IMR-90 (cell line): Measurements from ENCODE around the gene PTPN23. TPM values are rescaled to one million over a fixed set of nuclear protein-coding genes. Genes with fewer than 3 reads are reported as not detected.
A peak's percentile ranks its signal among the peaks of the same experiment; 100 is the strongest.

Source experiments
- ATAC-seq: fragments of 200-7000 bp; cut with Tn5 transposase; 2 replicates; pipeline ENCODE4 v1.9.1; 2020; ENCODE audit warnings: low read depth, mild to moderate bottlenecking, moderate library complexity
- BruUV-seq: library from RNA; stranded (reverse); fragments of 400-500 nt; replicated peaks from 2 replicates; lab custom pipeline; 2021; lab: Mats Ljungman, UMichigan
- CTCF ChIA-PET: fragments of 300-600 bp; formaldehyde crosslinking; extraction: SDS; loops from one replicate; lab custom pipeline; 2021; ENCODE audit warnings: antibody characterized with exemption; lab: Yijun Ruan, JAX
- POLR2A ChIA-PET: fragments of 300-600 bp; sonication (Branson Sonifier 250); formaldehyde crosslinking; loops from one replicate; lab custom pipeline; 2022; ENCODE audit warnings: antibody characterized with exemption; ENCODE audit not compliant: unreplicated experiment; lab: Charles Lee
- DNase-seq: peaks from one replicate; pipeline ENCODE4 v3.0.0; 2013
- H2AFZ ChIP-seq: replicated peaks from 2 replicates; pipeline ENCODE3; 2013; ENCODE audit warnings: low read length, mild to moderate bottlenecking; ENCODE audit not compliant: poor library complexity
- H2AK5ac ChIP-seq: 2 replicates; pipeline ENCODE4 v1.6.1; 2013; ENCODE audit warnings: low read depth, low read length, inconsistent platforms
- H2AK9ac ChIP-seq: replicated peaks from 2 replicates; pipeline ENCODE3; 2013; ENCODE audit warnings: mild to moderate bottlenecking, low read depth, low read length, moderate library complexity; ENCODE audit not compliant: poor library complexity
- H2BK120ac ChIP-seq: 2 replicates; pipeline ENCODE4 v1.6.1; 2013; ENCODE audit warnings: low read depth, low read length, inconsistent platforms
- H2BK15ac ChIP-seq: 3 replicates; pipeline ENCODE4 v1.6.1; 2013; ENCODE audit warnings: low read depth, low read length, inconsistent platforms
- H2BK20ac ChIP-seq: 2 replicates; pipeline ENCODE4 v1.6.1; 2013; ENCODE audit warnings: low read depth, mild to moderate bottlenecking, inconsistent platforms, low read length, moderate library complexity
- H2BK5ac ChIP-seq: 2 replicates; pipeline ENCODE4 v1.6.1; 2013; ENCODE audit warnings: mild to moderate bottlenecking, low read depth, low read length, inconsistent platforms; ENCODE audit not compliant: poor library complexity, severe bottlenecking
- H3K14ac ChIP-seq: replicated peaks from 2 replicates; pipeline ENCODE4 v1.6.1; 2013; ENCODE audit warnings: low read depth, low read length, inconsistent platforms
- H3K18ac ChIP-seq: 2 replicates; pipeline ENCODE4 v1.6.1; 2013; ENCODE audit warnings: low read depth, low read length, control low read depth
- H3K23ac ChIP-seq: 2 replicates; pipeline ENCODE4 v1.6.1; 2013; ENCODE audit warnings: low read depth, low read length, inconsistent platforms
- H3K27ac ChIP-seq: 2 replicates; pipeline ENCODE4 v1.5.1; 2013; ENCODE audit warnings: mild to moderate bottlenecking, control low read depth, low read length; ENCODE audit not compliant: insufficient read depth
- H3K27me3 ChIP-seq: 2 replicates; pipeline ENCODE4 v1.6.1; 2013; ENCODE audit warnings: low read length; ENCODE audit not compliant: control insufficient read depth, insufficient read depth
- H3K36me3 ChIP-seq: 2 replicates; pipeline ENCODE4 v1.6.1; 2013; ENCODE audit warnings: low read length, mixed read lengths; ENCODE audit not compliant: control insufficient read depth, insufficient read depth
- H3K4ac ChIP-seq: 2 replicates; pipeline ENCODE4 v1.6.1; 2013; ENCODE audit warnings: low read depth, low read length, inconsistent platforms
- H3K4me1 ChIP-seq: 2 replicates; pipeline ENCODE4 v1.6.1; 2013; ENCODE audit warnings: low read length, mixed read lengths; ENCODE audit not compliant: control insufficient read depth, insufficient read depth
- H3K4me2 ChIP-seq: 2 replicates; pipeline ENCODE4 v1.6.1; 2013; ENCODE audit warnings: low read depth, mild to moderate bottlenecking, control low read depth, low read length, moderate library complexity
- H3K4me3 ChIP-seq: 2 replicates; pipeline ENCODE4 v1.5.1; 2013; ENCODE audit warnings: low read depth, mild to moderate bottlenecking, control low read depth, low read length, moderate library complexity; ENCODE audit not compliant: insufficient read depth
- H3K56ac ChIP-seq: 2 replicates; pipeline ENCODE4 v1.6.1; 2013; ENCODE audit warnings: low read length, inconsistent platforms; ENCODE audit not compliant: insufficient read depth; ENCODE audit errors: extremely low read depth
- H3K79me1 ChIP-seq, 2 experiments: 2 replicates each; pipeline ENCODE4 v1.6.1; 2013; ENCODE audit warnings: low read length in 2 of 2, inconsistent platforms in 1 of 2, low read depth in 1 of 2
- H3K9ac ChIP-seq: 2 replicates; pipeline ENCODE4 v1.6.1; 2013; ENCODE audit warnings: low read depth, low read length, control low read depth
- H3K9me1 ChIP-seq: 2 replicates; pipeline ENCODE4 v1.6.1; 2013; ENCODE audit warnings: low read length, inconsistent platforms; ENCODE audit not compliant: insufficient read depth
- H3K9me3 ChIP-seq: 2 replicates; pipeline ENCODE4 v1.6.1; 2013; ENCODE audit warnings: low read length; ENCODE audit not compliant: control insufficient read depth, insufficient read depth
- H4K20me1 ChIP-seq: 2 replicates; pipeline ENCODE4 v1.6.1; 2013; ENCODE audit warnings: low read length, inconsistent platforms; ENCODE audit not compliant: insufficient read depth
- H4K5ac ChIP-seq: 2 replicates; pipeline ENCODE4 v1.6.1; 2013; ENCODE audit warnings: mild to moderate bottlenecking, low read depth, low read length, control low read depth
- H4K8ac ChIP-seq, 2 experiments: 2 replicates each; pipeline ENCODE4 v1.6.1; 2013; ENCODE audit warnings: low read depth in 2 of 2, low read length in 2 of 2, control low read depth in 1 of 2, inconsistent platforms in 1 of 2
- H4K91ac ChIP-seq: 2 replicates; pipeline ENCODE4 v1.6.1; 2013; ENCODE audit warnings: low read depth, low read length, inconsistent platforms; ENCODE audit not compliant: insufficient read depth
- CHD1 ChIP-seq: IDR thresholded peaks from 2 replicates; pipeline ENCODE4 v1.6.1; 2012; ENCODE audit warnings: low read depth, low read length, improper control_type of control experiment
- ELK1 ChIP-seq: fragments of 150-350 bp; IDR thresholded peaks from 2 replicates; pipeline ENCODE4 v1.6.1; 2016; ENCODE audit warnings: low read depth, mild to moderate bottlenecking, low read length, moderate library complexity, borderline replicate concordance
- MAFK ChIP-seq: IDR thresholded peaks from 2 replicates; pipeline ENCODE4 v1.6.1; 2012; ENCODE audit warnings: low read depth, low read length, improper control_type of control experiment
- MAZ ChIP-seq: IDR thresholded peaks from 2 replicates; pipeline ENCODE4 v1.6.1; 2012; ENCODE audit warnings: low read depth, mild to moderate bottlenecking, low read length, improper control_type of control experiment, moderate library complexity, borderline replicate concordance
- MXI1 ChIP-seq: IDR thresholded peaks from 2 replicates; pipeline ENCODE4 v1.6.1; 2012; ENCODE audit warnings: low read depth, mild to moderate bottlenecking, low read length, moderate library complexity, borderline replicate concordance
- NFE2L2 ChIP-seq: fragments of 150-350 bp; IDR thresholded peaks from 2 replicates; pipeline ENCODE4 v1.6.1; 2016; ENCODE audit warnings: low read depth, mild to moderate bottlenecking, low read length
- POLR2A ChIP-seq: IDR thresholded peaks from 2 replicates; pipeline ENCODE4 v1.6.1; 2012; ENCODE audit warnings: mild to moderate bottlenecking, low read depth, low read length
- RAD21 ChIP-seq: IDR thresholded peaks from 2 replicates; pipeline ENCODE4 v1.6.1; 2012; ENCODE audit warnings: low read length, improper control_type of control experiment
- RCOR1 ChIP-seq: IDR thresholded peaks from 2 replicates; pipeline ENCODE4 v1.6.1; 2012; ENCODE audit warnings: mild to moderate bottlenecking, low read length, improper control_type of control experiment; ENCODE audit not compliant: insufficient replicate concordance
- RFX5 ChIP-seq: IDR thresholded peaks from 2 replicates; pipeline ENCODE4 v1.8.0; 2012; ENCODE audit warnings: low read depth, mild to moderate bottlenecking, low read length, moderate library complexity
- SMC3 ChIP-seq: fragments of 150-350 bp; IDR thresholded peaks from 2 replicates; pipeline ENCODE4 v1.6.1; 2016; ENCODE audit warnings: low read depth, mild to moderate bottlenecking, antibody characterized with exemption, low read length, moderate library complexity
- USF2 ChIP-seq: fragments of 150-350 bp; IDR thresholded peaks from 2 replicates; pipeline ENCODE4 v1.6.1; 2017; ENCODE audit warnings: mild to moderate bottlenecking, antibody characterized with exemption, low read length, low read depth
- WGBS, 2 experiments: methylation state at CpG; one replicate each; pipeline versions ENCODE4 v1.1.5 to v1.1.7; 2013; ENCODE audit warnings: missing lambda C conversion rate in 2 of 2; ENCODE audit not compliant: insufficient read length in 1 of 2; ENCODE audit errors: extremely low coverage in 2 of 2; 5-methylcytosine and 5-hydroxymethylcytosine counted together
- dilution Hi-C: fragments of 300-500 bp; cut with HindIII; formaldehyde crosslinking; loops from one replicate; pipeline ENCODE4 v1.14.3; 2018; ENCODE audit warnings: low sequenced_read_pairs; ENCODE audit not compliant: unreplicated experiment
- in situ Hi-C: fragments of 300-500 bp; cut with MboI; formaldehyde crosslinking; loops from 3 replicates; pipeline ENCODE4 v1.14.3; 2019; ENCODE audit warnings: low sequenced_read_pairs, inconsistent platforms, mixed read lengths
- intact Hi-C: fragments of 100-400 bp; cut with micrococcal nuclease; formaldehyde crosslinking; loops from 2 replicates; pipeline ENCODE4 v1.10.0; 2022
- polyA plus RNA-seq, 3 experiments: library from polyadenylated mRNA; depleted of rRNA; stranded (reverse); fragments of >200 nt; gene quantifications; 2 replicates each; pipeline ENCODE4 v1.2.3, GENCODE V29; 2012; ENCODE audit warnings: low replicate concordance in 1 of 3
- total RNA-seq: library from RNA; depleted of rRNA; stranded (reverse); fragments of >200 nt; gene quantifications from 2 replicates; pipeline ENCODE4 v1.2.3, GENCODE V29; 2012

PTPN23 gene
- total and polyA plus RNA-seq, 2 of the 4 experiments (the other 2 are of a cell fraction) = 4.5 to 15.1 TPM

- dilution Hi-C loops = no loop called here
- Histone ChIP-seq H3K4me1 (peaks cover 10% of the 10 kb centered on the region; the same call in 1 of the 2 replicates), H2BK20ac (no peak overlapping the region), H3K27me3 (no peaks in the 10 kb centered on the region), H4K20me1 (peaks cover 10% of the 10 kb centered on the region; the same call in 1 of the 2 replicates), H4K8ac (peak overlapping the region; percentile 88 to 95), H2BK5ac (peak overlapping the region; percentile 36), H3K4me3 (no peak overlapping the region), H3K18ac (no peak overlapping the region), H3K56ac (no peak overlapping the region), H3K4ac (peak overlapping the region; percentile 77), H3K9me3 (no peaks in the 10 kb centered on the region), H3K4me2 (no peak overlapping the region), H2AFZ (peak overlapping the region; percentile 81), H4K5ac (peak overlapping the region; percentile 93), H3K36me3 (peaks cover 36% of the 10 kb centered on the region), H3K14ac (peak overlapping the region; percentile 63; the same call in 1 of the 2 replicates), H3K23ac (no peak overlapping the region), H2AK5ac (peak overlapping the region; percentile 82), H3K9ac (peak overlapping the region; percentile 46), H3K9me1 (peaks cover 17% of the 10 kb centered on the region), H3K27ac (peak overlapping the region; percentile 79), H4K91ac (peak overlapping the region; percentile 64; the same call in 1 of the 2 replicates), H2AK9ac (peak overlapping the region; percentile 86), H2BK120ac (0 out of 2 replicates have a peak overlapping the region, but pooled peaks have one; percentile 4), H3K79me1 (peaks cover 0 to 22% of the 10 kb centered on the region in 2 experiments; a peak in 1 of 4 replicates), H2BK15ac (no peak overlapping the region)
- ATAC-seq (peak; percentile 92), DNase-seq (peak; percentile 83)
- ChIA-PET CTCF (interaction anchor here (0.8 to 1.3 kb wide), 4 partner anchors 14 to 55 kb away, joined by 3 read pairs; partner anchors contain the start of gene SCAP), POLR2A (no interaction called here)
- in situ Hi-C loops = loop anchor here (5.0 kb wide), 2 partner anchors 57 to 367 kb away; partner anchors contain the start of gene SCAP
- BruUV-seq = no TSS peak
- intact Hi-C loops = loop anchor here (1.0 kb wide), 4 partner anchors 22 to 369 kb away; partner anchors contain the start of genes ELP6 and SCAP
- WGBS, 2 experiments = 87% methylated on average over 3 of the region's 29 CpGs; no CpG with 5 or more reads in 1 of the 2 experiments
- TF ChIP-seq POLR2A (no peak), RCOR1 (no peak), ELK1 (no peak), MAZ (no peak), NFE2L2 (no peak), SMC3 (peak; percentile 82), CHD1 (no peak; the same call in 1 of the 2 replicates), RFX5 (no peak), MXI1 (no peak), RAD21 (peak; percentile 79), USF2 (no peak), MAFK (no peak)
Observed at GRCh38 chr3:47420511-47421484, 40.0 kb downstream of the PTPN23 start.
